Cardiac muscle cell (in vitro differentiated cells and primary cell): ENCODE measurements around the gene PLA2G6. TPM values are rescaled to one million over a fixed set of nuclear protein-coding genes. Genes with fewer than 3 reads are reported as not detected.

Experiments
- DNase-seq, 2 donors: peaks; one replicate each; pipeline versions ENCODE4 v3.0.0 to v3.0.0-alpha.2; 2010 to 2017; ENCODE audit warnings: low read depth in 1 of 2, low spot score in 1 of 2
- H3K27ac ChIP-seq: fragments of 200-600 bp; sonication (generic); 2 replicates; pipeline ENCODE4 v1.5.1; 2016
- H3K27me3 ChIP-seq: fragments of 200-600 bp; sonication (generic); 2 replicates; pipeline ENCODE4 v1.6.0; 2016; ENCODE audit warnings: control low read depth
- H3K36me3 ChIP-seq: fragments of 200-600 bp; sonication (generic); 2 replicates; pipeline ENCODE4 v1.5.1; 2016; ENCODE audit warnings: control low read depth
- H3K4me1 ChIP-seq: fragments of 200-600 bp; sonication (generic); 2 replicates; pipeline ENCODE4 v1.8.1; 2017; ENCODE audit warnings: low read depth, mild to moderate bottlenecking, mixed run types
- H3K4me3 ChIP-seq: fragments of 200-600 bp; sonication (generic); 2 replicates; pipeline ENCODE4 v1.5.1; 2016; ENCODE audit warnings: mild to moderate bottlenecking
- H3K9me3 ChIP-seq: fragments of 200-600 bp; sonication (generic); 2 replicates; pipeline ENCODE4 v1.5.1; 2017; ENCODE audit warnings: low read depth, mild to moderate bottlenecking, control low read depth
- polyA plus RNA-seq: library from polyadenylated mRNA; unstranded; fragments of >200 nt; fragmentation: Nextera tagmentation; extraction: Ambion mirVana; gene quantifications from 2 replicates; pipeline ENCODE4 v1.2.1, GENCODE V29; 2016
- total RNA-seq: library from RNA; depleted of rRNA; stranded (reverse); fragments of >200 nt; gene quantifications from 2 replicates; pipeline ENCODE4 v1.2.3, GENCODE V29; 2016
- TF ChIP-seq, protein P1 (sequence below): IDR thresholded peaks from 2 replicates; pipeline ENCODE4 v1.5.1; 2012; ENCODE audit warnings: low read depth, mild to moderate bottlenecking, low read length

PLA2G6 gene
- total and polyA plus RNA-seq, 2 experiments from 2014 or later = 30.9 to 41.5 TPM

DNA sequence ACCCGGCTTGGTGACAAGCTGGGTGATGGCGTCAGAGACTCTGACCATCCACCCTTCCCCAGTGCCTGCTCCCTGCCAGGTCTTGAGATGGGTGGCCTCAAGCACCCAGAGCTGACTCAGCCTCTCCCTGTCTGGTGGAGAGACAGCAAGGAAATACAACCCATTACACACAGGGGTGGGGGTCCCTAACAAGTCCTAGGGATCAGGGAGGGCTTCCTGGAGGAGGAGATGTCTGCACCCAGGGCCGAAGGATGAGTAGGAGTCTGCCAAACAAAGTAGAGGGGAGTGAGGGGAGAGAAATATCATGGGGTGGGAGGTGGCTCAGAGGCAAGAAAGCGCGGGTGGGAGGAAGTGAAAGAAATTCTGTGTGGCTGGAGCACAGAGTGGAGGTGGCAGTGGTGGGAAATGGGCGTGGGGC lies 26.9 kb upstream of the PLA2G6 start:
- no peaks in the 10 kb centered on the region for H3K9me3 ChIP-seq
- TF ChIP-seq, protein P1, sequence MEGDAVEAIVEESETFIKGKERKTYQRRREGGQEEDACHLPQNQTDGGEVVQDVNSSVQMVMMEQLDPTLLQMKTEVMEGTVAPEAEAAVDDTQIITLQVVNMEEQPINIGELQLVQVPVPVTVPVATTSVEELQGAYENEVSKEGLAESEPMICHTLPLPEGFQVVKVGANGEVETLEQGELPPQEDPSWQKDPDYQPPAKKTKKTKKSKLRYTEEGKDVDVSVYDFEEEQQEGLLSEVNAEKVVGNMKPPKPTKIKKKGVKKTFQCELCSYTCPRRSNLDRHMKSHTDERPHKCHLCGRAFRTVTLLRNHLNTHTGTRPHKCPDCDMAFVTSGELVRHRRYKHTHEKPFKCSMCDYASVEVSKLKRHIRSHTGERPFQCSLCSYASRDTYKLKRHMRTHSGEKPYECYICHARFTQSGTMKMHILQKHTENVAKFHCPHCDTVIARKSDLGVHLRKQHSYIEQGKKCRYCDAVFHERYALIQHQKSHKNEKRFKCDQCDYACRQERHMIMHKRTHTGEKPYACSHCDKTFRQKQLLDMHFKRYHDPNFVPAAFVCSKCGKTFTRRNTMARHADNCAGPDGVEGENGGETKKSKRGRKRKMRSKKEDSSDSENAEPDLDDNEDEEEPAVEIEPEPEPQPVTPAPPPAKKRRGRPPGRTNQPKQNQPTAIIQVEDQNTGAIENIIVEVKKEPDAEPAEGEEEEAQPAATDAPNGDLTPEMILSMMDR = no peak

GRCh38 chr22:38207898-38208432 lies 26.3 kb upstream of the PLA2G6 start:
- Histone ChIP-seq H3K27ac (no peak overlapping the region), H3K4me1 (no peaks in the 10 kb centered on the region), H3K9me3 (no peaks in the 10 kb centered on the region), H3K36me3 (no peaks in the 10 kb centered on the region), H3K27me3 (peaks cover 8% of the 10 kb centered on the region), H3K4me3 (no peak overlapping the region)
- TF ChIP-seq, protein P1 = no peak
- DNase-seq = no peak

More for the DNA sequence above, 26.9 kb upstream of the PLA2G6 start:
- H3K27ac ChIP-seq = no peak overlapping the region
- no peaks in the 10 kb centered on the region for H3K4me1 ChIP-seq
- no peak for DNase-seq
- no peaks in the 10 kb centered on the region for H3K36me3 ChIP-seq
- no peak overlapping the region for H3K4me3 ChIP-seq
- H3K27me3 ChIP-seq = peaks cover 11% of the 10 kb centered on the region

DNA sequence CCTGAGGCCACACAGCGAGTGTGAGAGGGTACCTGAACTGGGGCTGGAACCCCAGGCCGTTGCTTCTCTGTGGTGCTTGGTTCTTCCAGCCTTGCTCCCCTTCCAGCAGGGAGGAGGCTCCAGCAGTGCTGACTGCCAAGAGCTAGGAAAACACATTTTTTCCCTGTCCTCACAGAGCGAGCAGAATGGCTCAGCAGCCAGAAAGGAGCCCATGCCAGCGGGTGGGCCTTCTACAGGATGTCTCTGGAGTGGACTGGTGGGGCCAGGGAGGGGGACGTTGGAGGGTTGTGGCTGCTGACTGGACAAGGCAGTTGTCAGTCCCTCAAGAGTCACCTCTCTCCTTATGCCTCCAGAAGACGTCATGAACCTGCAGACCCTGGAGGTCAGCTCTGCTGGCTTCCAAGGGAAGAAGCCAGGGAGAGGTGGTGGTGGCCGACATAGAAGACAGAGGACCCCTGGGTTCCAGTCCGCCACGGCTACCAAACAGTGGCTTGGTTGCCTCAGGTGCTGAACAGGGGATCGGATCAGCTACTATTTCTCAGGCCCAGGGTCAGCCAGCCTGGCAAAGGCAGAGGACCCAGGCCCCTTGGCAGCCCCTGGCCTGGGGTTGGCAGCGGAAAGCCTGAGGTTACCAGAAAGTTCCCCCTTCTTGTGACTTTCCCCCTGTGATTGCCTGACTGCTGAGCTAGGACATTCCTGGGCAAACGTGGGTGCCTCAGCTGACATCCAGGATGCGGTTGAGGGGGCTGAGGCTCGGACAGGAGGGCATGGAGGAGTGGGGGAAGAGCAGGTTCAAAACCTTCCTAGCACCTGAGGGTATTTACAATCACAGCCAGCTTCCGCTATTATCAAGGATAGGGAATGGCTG lies 23.9 kb upstream of the PLA2G6 start:
- Histone ChIP-seq H3K36me3 (no peaks in the 10 kb centered on the region), H3K27ac (no peak overlapping the region)
- DNase-seq = peak; percentile 22 to 88

GRCh38 chr22:38204784-38205183 lies 23.2 kb upstream of the PLA2G6 start:
- H3K36me3 ChIP-seq = no peaks in the 10 kb centered on the region
- no peak for DNase-seq
- peaks cover 8% of the 10 kb centered on the region for H3K27me3 ChIP-seq
- TF ChIP-seq, protein P1 = no peak
- no peak overlapping the region for H3K27ac ChIP-seq
- no peaks in the 10 kb centered on the region for H3K9me3 ChIP-seq
- H3K4me3 ChIP-seq = no peak overlapping the region
- H3K4me1 ChIP-seq = no peaks in the 10 kb centered on the region

More for the DNA sequence above, 23.9 kb upstream of the PLA2G6 start:
- Histone ChIP-seq H3K27me3 (peaks cover 8% of the 10 kb centered on the region), H3K9me3 (no peaks in the 10 kb centered on the region), H3K4me1 (no peaks in the 10 kb centered on the region), H3K4me3 (no peak overlapping the region)
- TF ChIP-seq, protein P1 = no peak

GRCh38 chr22:38203855-38204514 lies 22.4 kb upstream of the PLA2G6 start:
- H3K27ac ChIP-seq = no peak overlapping the region
- no peak overlapping the region for H3K4me3 ChIP-seq
- H3K27me3 ChIP-seq = peaks cover 8% of the 10 kb centered on the region
- no peaks in the 10 kb centered on the region for H3K4me1 ChIP-seq
- H3K36me3 ChIP-seq = no peaks in the 10 kb centered on the region
- H3K9me3 ChIP-seq = no peaks in the 10 kb centered on the region
- no peak for DNase-seq
- TF ChIP-seq, protein P1 = no peak
